Measurements from ENCODE around the gene MLYCD.

GRCh38 chr16:83946154-83946780 is 47.4 kb downstream of the MLYCD start:
- TF ChIP-seq, protein P1, sequence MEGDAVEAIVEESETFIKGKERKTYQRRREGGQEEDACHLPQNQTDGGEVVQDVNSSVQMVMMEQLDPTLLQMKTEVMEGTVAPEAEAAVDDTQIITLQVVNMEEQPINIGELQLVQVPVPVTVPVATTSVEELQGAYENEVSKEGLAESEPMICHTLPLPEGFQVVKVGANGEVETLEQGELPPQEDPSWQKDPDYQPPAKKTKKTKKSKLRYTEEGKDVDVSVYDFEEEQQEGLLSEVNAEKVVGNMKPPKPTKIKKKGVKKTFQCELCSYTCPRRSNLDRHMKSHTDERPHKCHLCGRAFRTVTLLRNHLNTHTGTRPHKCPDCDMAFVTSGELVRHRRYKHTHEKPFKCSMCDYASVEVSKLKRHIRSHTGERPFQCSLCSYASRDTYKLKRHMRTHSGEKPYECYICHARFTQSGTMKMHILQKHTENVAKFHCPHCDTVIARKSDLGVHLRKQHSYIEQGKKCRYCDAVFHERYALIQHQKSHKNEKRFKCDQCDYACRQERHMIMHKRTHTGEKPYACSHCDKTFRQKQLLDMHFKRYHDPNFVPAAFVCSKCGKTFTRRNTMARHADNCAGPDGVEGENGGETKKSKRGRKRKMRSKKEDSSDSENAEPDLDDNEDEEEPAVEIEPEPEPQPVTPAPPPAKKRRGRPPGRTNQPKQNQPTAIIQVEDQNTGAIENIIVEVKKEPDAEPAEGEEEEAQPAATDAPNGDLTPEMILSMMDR (IDR thresholded peaks at IDR 0.05), result no peak
- TF ChIP-seq POLR2A (IDR thresholded peaks at IDR 0.05), result no peak

Data from right lobe of liver (tissue), 4 donors.